ENCODE measurements around the gene TP53I13. TPM values are rescaled to one million over a fixed set of nuclear protein-coding genes. Genes with fewer than 3 reads are reported as not detected.

The TP53I13 gene
- total and polyA plus RNA-seq, 2 of the 13 experiments (the other 11 are each of a cell fraction or from before 2014, with no cell fraction given), result 16.9 to 25.7 TPM

DNA sequence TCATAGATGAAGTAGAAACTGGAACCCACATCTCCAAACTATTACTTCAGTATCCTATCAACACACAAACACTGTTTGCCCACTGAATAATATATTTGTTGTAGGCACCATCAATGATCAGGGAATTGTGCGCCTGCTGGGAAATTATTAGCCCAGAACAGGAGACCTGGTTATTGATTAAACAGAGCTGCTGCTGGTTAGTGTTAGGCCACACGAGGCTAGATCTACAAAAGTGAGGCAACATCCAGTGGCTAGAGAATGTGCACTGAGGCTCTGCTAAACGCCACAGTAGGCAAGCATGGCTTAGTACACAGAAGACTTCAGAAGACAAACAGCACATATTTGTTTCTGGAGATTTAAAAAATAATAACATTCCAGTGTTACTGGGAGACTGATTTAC lies 12.7 kb upstream of the TP53I13 start (continued):
- TF ChIP-seq, protein P1, sequence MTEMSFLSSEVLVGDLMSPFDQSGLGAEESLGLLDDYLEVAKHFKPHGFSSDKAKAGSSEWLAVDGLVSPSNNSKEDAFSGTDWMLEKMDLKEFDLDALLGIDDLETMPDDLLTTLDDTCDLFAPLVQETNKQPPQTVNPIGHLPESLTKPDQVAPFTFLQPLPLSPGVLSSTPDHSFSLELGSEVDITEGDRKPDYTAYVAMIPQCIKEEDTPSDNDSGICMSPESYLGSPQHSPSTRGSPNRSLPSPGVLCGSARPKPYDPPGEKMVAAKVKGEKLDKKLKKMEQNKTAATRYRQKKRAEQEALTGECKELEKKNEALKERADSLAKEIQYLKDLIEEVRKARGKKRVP (CRISPR knock-in tag; IDR thresholded peaks at IDR 0.05), result peak in 1 of 2 experiments; percentile 75; a peak in 2 of 4 replicates
- peak; percentile 77 for TF ChIP-seq GATAD2A (CRISPR knock-in tag; IDR thresholded peaks at IDR 0.05)
- TF ChIP-seq ZNF205 (CRISPR knock-in tag; IDR thresholded peaks at IDR 0.05), result 0 out of 2 replicates have a peak, but pooled peaks have one; percentile 39
- TF ChIP-seq DNMT3B (CRISPR knock-in tag; conservative IDR thresholded peaks at IDR 0.05), result 0 out of 2 replicates have a peak, but pooled peaks have one; percentile 58
- TF ChIP-seq ZBTB1 (CRISPR knock-in tag; IDR thresholded peaks at IDR 0.05; ENCODE audit: borderline replicate concordance), result no peak
- 0 out of 2 replicates have a peak, but pooled peaks have one; percentile 37 for TF ChIP-seq ZNF644 (CRISPR knock-in tag; IDR thresholded peaks at IDR 0.05; ENCODE audit: low read depth)
- TF ChIP-seq ARNTL (CRISPR knock-in tag; IDR thresholded peaks at IDR 0.05), result peak; percentile 70; the same call in 1 of the 2 replicates
- TF ChIP-seq, protein P2, sequence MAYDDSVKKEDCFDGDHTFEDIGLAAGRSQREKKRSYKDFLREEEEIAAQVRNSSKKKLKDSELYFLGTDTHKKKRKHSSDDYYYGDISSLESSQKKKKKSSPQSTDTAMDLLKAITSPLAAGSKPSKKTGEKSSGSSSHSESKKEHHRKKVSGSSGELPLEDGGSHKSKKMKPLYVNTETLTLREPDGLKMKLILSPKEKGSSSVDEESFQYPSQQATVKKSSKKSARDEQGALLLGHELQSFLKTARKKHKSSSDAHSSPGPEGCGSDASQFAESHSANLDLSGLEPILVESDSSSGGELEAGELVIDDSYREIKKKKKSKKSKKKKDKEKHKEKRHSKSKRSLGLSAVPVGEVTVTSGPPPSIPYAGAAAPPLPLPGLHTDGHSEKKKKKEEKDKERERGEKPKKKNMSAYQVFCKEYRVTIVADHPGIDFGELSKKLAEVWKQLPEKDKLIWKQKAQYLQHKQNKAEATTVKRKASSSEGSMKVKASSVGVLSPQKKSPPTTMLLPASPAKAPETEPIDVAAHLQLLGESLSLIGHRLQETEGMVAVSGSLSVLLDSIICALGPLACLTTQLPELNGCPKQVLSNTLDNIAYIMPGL (CRISPR knock-in tag; IDR thresholded peaks at IDR 0.05; ENCODE audit: borderline replicate concordance in 1 of 2, low read depth in 1 of 2), result no peak
- peak; percentile 47; the same call in 1 of the 2 replicates for TF ChIP-seq REPIN1 (CRISPR knock-in tag; IDR thresholded peaks at IDR 0.05; ENCODE audit: borderline replicate concordance, low read depth)
- TF ChIP-seq SMAD3 (CRISPR knock-in tag; IDR thresholded peaks at IDR 0.05), result peak; percentile 49; the same call in 1 of the 2 replicates
- TF ChIP-seq, protein P3, sequence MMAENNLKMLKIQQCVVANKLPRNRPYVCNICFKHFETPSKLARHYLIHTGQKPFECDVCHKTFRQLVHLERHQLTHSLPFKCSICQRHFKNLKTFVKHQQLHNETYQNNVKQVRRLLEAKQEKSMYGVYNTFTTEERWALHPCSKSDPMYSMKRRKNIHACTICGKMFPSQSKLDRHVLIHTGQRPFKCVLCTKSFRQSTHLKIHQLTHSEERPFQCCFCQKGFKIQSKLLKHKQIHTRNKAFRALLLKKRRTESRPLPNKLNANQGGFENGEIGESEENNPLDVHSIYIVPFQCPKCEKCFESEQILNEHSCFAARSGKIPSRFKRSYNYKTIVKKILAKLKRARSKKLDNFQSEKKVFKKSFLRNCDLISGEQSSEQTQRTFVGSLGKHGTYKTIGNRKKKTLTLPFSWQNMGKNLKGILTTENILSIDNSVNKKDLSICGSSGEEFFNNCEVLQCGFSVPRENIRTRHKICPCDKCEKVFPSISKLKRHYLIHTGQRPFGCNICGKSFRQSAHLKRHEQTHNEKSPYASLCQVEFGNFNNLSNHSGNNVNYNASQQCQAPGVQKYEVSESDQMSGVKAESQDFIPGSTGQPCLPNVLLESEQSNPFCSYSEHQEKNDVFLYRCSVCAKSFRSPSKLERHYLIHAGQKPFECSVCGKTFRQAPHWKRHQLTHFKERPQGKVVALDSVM (CRISPR knock-in tag; IDR thresholded peaks at IDR 0.05), result peak; percentile 44; the same call in 1 of the 2 replicates
- TF ChIP-seq NCOA2 (CRISPR knock-in tag; IDR thresholded peaks at IDR 0.05), result peak; percentile 69; the same call in 1 of the 2 replicates
- TF ChIP-seq, protein P4, sequence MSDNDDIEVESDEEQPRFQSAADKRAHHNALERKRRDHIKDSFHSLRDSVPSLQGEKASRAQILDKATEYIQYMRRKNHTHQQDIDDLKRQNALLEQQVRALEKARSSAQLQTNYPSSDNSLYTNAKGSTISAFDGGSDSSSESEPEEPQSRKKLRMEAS (IDR thresholded peaks at IDR 0.05), result peak; percentile 67
- TF ChIP-seq KAT8 (CRISPR knock-in tag; IDR thresholded peaks at IDR 0.05), result peak; percentile 38; the same call in 1 of the 2 replicates
- TF ChIP-seq FOXK1 (CRISPR knock-in tag; IDR thresholded peaks at IDR 0.05; ENCODE audit: borderline replicate concordance, low read depth), result peak; percentile 20; the same call in 1 of the 2 replicates
- TF ChIP-seq, protein P5, sequence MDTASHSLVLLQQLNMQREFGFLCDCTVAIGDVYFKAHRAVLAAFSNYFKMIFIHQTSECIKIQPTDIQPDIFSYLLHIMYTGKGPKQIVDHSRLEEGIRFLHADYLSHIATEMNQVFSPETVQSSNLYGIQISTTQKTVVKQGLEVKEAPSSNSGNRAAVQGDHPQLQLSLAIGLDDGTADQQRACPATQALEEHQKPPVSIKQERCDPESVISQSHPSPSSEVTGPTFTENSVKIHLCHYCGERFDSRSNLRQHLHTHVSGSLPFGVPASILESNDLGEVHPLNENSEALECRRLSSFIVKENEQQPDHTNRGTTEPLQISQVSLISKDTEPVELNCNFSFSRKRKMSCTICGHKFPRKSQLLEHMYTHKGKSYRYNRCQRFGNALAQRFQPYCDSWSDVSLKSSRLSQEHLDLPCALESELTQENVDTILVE (CRISPR knock-in tag; IDR thresholded peaks at IDR 0.05), result 0 out of 2 replicates have a peak, but pooled peaks have one; percentile 64
- TF ChIP-seq, protein P6, sequence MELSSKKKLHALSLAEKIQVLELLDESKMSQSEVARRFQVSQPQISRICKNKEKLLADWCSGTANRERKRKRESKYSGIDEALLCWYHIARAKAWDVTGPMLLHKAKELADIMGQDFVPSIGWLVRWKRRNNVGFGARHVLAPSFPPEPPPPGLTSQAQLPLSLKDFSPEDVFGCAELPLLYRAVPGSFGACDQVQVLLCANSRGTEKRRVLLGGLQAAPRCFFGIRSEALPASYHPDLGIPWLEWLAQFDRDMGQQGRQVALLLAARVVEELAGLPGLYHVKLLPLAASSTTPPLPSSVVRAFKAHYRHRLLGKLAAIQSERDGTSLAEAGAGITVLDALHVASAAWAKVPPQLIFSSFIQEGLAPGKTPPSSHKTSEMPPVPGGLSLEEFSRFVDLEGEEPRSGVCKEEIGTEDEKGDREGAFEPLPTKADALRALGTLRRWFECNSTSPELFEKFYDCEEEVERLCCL (CRISPR knock-in tag; IDR thresholded peaks at IDR 0.05; ENCODE audit: borderline replicate concordance), result no peak
- TF ChIP-seq THAP11 (CRISPR knock-in tag; IDR thresholded peaks at IDR 0.05), result peak; percentile 57; the same call in 1 of the 2 replicates
- peak; percentile 20; the same call in 1 of the 2 replicates for TF ChIP-seq TBX3 (IDR thresholded peaks at IDR 0.05; ENCODE audit: borderline replicate concordance)
- 0 out of 2 replicates have a peak, but pooled peaks have one; percentile 28 for TF ChIP-seq ZNF12 (CRISPR knock-in tag; IDR thresholded peaks at IDR 0.05)
- TF ChIP-seq CREM (IDR thresholded peaks at IDR 0.05), result 0 out of 2 replicates have a peak, but pooled peaks have one; percentile 31
- TF ChIP-seq CREM (CRISPR knock-in tag; IDR thresholded peaks at IDR 0.05), result no peak

Data from HepG2 (cell line).